ENCODE measurements around the gene BMERB1. TPM values are rescaled to one million over a fixed set of nuclear protein-coding genes. Genes with fewer than 3 reads are reported as not detected.
A peak's percentile ranks its signal among the peaks of the same experiment; 100 is the strongest.

Gene BMERB1
- total and polyA plus RNA-seq, 2 experiments from 2014 or later: 17.3 to 28.1 TPM

DNA sequence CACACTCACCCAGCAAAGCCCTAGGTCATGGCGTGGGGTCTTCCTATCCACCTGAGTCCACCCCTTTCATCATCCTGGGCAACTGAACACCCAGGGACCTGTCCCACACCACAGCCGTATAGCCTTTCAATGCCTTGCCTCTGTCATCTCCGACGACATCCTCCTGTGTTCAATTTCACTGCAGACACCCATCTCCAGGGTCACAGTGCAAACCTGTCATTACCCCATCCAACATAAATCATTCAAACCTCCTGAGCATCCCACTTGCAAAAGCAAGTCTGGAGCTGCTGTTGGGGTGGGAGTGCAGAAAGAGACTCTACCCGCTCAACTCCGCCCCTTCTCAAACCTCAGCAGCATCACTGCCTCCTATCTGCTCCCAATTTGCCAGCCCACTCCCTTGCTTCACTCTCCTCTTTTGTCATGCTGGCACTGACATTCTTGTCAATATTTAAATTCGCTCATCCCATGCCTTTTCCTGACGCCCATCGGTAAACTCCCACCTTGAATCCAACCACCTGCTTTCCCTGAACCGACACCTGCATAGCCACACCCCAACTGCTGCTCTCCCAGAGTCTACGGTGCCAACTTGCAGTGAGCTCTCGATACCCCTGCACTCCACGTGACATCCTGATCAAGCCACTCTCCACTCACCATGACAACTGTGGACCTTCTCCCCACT lies 171.6 kb downstream of the BMERB1 start:
- no peaks in the 10 kb centered on the region for H3K9me3 Mint-ChIP-seq
- H2AFZ ChIP-seq: no peak overlapping the region
- H3K36me3 Mint-ChIP-seq (ENCODE audit: low read depth): peaks cover 44% of the 10 kb centered on the region
- no peak for ATAC-seq
- H3K79me2 ChIP-seq (replicated peaks; ENCODE audit: insufficient read depth): no peaks in the 10 kb centered on the region
- DNase-seq (ENCODE audit: low spot score): peak; percentile 36
- H4K20me1 ChIP-seq (replicated peaks; ENCODE audit: insufficient read depth): peaks cover 14% of the 10 kb centered on the region
- H3K4me3 Mint-ChIP-seq: no peak overlapping the region
- no peak overlapping the region for H3K4me2 ChIP-seq
- H3K9me2 ChIP-seq (ENCODE audit: insufficient read depth): no peaks in the 10 kb centered on the region
- no peaks in the 10 kb centered on the region for H3F3A ChIP-seq (replicated peaks; ENCODE audit: low read depth)
- H3K27me3 Mint-ChIP-seq (ENCODE audit: insufficient read depth, low read depth, poor library complexity): peaks cover 10% of the 10 kb centered on the region
- no peak overlapping the region for H3K27ac ChIP-seq (ENCODE audit: low read depth)
- H3K36me3 ChIP-seq (ENCODE audit: insufficient read depth): peaks cover 24% of the 10 kb centered on the region
- H3K4me3 ChIP-seq: no peak overlapping the region
- TF ChIP-seq ZNF331 (CRISPR knock-in tag; IDR thresholded peaks at IDR 0.05; ENCODE audit: low read depth) (no peak), CREB1 (CRISPR knock-in tag; IDR thresholded peaks at IDR 0.05; ENCODE audit: low read depth) (no peak), ZNF114 (CRISPR knock-in tag; IDR thresholded peaks at IDR 0.05) (no peak)
- TF ChIP-seq, protein P1, sequence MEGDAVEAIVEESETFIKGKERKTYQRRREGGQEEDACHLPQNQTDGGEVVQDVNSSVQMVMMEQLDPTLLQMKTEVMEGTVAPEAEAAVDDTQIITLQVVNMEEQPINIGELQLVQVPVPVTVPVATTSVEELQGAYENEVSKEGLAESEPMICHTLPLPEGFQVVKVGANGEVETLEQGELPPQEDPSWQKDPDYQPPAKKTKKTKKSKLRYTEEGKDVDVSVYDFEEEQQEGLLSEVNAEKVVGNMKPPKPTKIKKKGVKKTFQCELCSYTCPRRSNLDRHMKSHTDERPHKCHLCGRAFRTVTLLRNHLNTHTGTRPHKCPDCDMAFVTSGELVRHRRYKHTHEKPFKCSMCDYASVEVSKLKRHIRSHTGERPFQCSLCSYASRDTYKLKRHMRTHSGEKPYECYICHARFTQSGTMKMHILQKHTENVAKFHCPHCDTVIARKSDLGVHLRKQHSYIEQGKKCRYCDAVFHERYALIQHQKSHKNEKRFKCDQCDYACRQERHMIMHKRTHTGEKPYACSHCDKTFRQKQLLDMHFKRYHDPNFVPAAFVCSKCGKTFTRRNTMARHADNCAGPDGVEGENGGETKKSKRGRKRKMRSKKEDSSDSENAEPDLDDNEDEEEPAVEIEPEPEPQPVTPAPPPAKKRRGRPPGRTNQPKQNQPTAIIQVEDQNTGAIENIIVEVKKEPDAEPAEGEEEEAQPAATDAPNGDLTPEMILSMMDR (conservative IDR thresholded peaks at IDR 0.05; ENCODE audit: low read depth in 2 of 2): no peak
- H3K27me3 ChIP-seq (ENCODE audit: insufficient read depth): no peaks in the 10 kb centered on the region
- no peaks in the 10 kb centered on the region for H3K4me1 ChIP-seq (ENCODE audit: insufficient read depth)
- peak overlapping the region; percentile 28; the same call in 1 of the 2 replicates for H3K27ac Mint-ChIP-seq
- peaks cover 13% of the 10 kb centered on the region for H3K4me1 Mint-ChIP-seq

DNA sequence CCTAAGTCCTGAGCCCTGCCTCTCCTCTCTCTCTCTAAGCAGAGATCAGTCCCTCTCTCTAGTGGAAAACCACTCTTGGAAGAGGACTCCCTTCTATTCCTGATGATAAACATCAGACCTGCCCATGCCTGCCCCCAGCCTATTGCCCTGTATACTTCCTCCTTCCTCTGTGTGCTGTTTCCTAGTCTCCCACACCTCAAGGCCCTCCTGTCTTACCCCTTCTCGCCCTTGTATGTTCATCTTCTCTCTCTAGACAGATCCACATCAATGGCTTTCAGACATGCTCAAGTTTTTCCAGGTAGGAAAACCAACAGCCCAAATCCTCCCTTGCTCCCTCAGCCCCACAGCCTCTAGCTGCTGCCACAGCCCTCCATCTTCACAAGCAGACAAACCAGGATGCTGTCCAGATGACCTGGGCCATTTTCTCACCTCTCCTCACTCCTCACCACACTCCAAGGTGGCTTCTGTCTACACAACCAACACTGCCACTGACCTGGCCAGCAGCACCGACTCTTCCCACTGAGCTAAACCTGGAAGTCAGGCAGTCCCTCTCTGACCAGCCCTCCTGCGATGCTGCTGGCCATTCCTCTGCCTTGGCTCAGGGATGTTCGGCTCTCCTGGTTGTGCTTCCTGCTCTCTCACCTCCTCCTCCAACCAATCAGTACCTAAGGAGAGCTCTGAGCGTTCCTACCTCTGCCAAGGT lies 172.3 kb downstream of the BMERB1 start:
- Histone ChIP-seq H3K4me2 (no peak overlapping the region), H4K20me1 (replicated peaks; ENCODE audit: insufficient read depth) (peaks cover 17% of the 10 kb centered on the region), H3K27me3 (ENCODE audit: insufficient read depth) (no peaks in the 10 kb centered on the region), H3K36me3 (ENCODE audit: insufficient read depth) (peaks cover 24% of the 10 kb centered on the region), H3K79me2 (replicated peaks; ENCODE audit: insufficient read depth) (no peaks in the 10 kb centered on the region), H3K9me2 (ENCODE audit: insufficient read depth) (no peaks in the 10 kb centered on the region), H3K4me3 (no peak overlapping the region), H3F3A (replicated peaks; ENCODE audit: low read depth) (no peaks in the 10 kb centered on the region), H3K27ac (ENCODE audit: low read depth) (no peak overlapping the region), H2AFZ (no peak overlapping the region), H3K4me1 (ENCODE audit: insufficient read depth) (no peaks in the 10 kb centered on the region)
- Mint-ChIP-seq H3K4me1 (peaks cover 6% of the 10 kb centered on the region), H3K27me3 (ENCODE audit: insufficient read depth, low read depth, poor library complexity) (peaks cover 10% of the 10 kb centered on the region), H3K36me3 (ENCODE audit: low read depth) (peaks cover 40% of the 10 kb centered on the region), H3K4me3 (no peak overlapping the region), H3K27ac (no peak overlapping the region), H3K9me3 (no peaks in the 10 kb centered on the region)
- TF ChIP-seq POLR2AphosphoS5 (IDR thresholded peaks at IDR 0.05; ENCODE audit: low read depth) (no peak), CREB1 (CRISPR knock-in tag; IDR thresholded peaks at IDR 0.05; ENCODE audit: low read depth) (no peak), ZNF114 (CRISPR knock-in tag; IDR thresholded peaks at IDR 0.05) (no peak), EZH2 (IDR thresholded peaks at IDR 0.05; ENCODE audit: low read depth, unreplicated experiment) (no peak), ETS1 (IDR thresholded peaks at IDR 0.05) (no peak), NANOG (IDR thresholded peaks at IDR 0.05; ENCODE audit: borderline replicate concordance) (no peak), JUNB (IDR thresholded peaks at IDR 0.05; ENCODE audit: unreplicated experiment) (no peak), EZH2phosphoT487 (IDR thresholded peaks at IDR 0.05; ENCODE audit: unreplicated experiment) (no peak), REST (IDR thresholded peaks at IDR 0.05; ENCODE audit: unreplicated experiment) (no peak)
- TF ChIP-seq, protein P1 (conservative IDR thresholded peaks at IDR 0.05; ENCODE audit: low read depth in 2 of 2): no peak
- DNase-seq (ENCODE audit: low spot score): no peak
- no peak for ATAC-seq
